GM12864 (cell line): Measurements from ENCODE around the gene TAS2R50.

Experiments
- DNase-seq: peaks from one replicate; pipeline ENCODE4 v3.0.0-alpha.2; 2011; ENCODE audit warnings: low read depth
- H3K4me3 ChIP-seq: 2 replicates; pipeline ENCODE4 v1.5.1; 2011; ENCODE audit warnings: mild to moderate bottlenecking, low read depth, low read length, control low read depth
- CTCF ChIP-seq: IDR thresholded peaks from 2 replicates; pipeline ENCODE4 v1.5.1; 2011; ENCODE audit warnings: low read depth, mild to moderate bottlenecking, moderate library complexity, low read length, control low read depth, inconsistent platforms; ENCODE audit errors: missing control alignments

The TAS2R50 gene

GRCh38 chr12:10957741-10958140, 29.0 kb downstream of the TAS2R50 start:
- no peak overlapping the region for H3K4me3 ChIP-seq
- no peak for DNase-seq
- no peak for TF ChIP-seq CTCF

- TF ChIP-seq CTCF: no peak
- DNase-seq: no peak
- no peak overlapping the region for H3K4me3 ChIP-seq
These were observed 30.6 kb downstream of the TAS2R50 start for GRCh38 chr12:10956085-10956484.

- no peak for TF ChIP-seq CTCF
- no peak for DNase-seq
- no peak overlapping the region for H3K4me3 ChIP-seq
These were observed 34.1 kb downstream of the TAS2R50 start for GRCh38 chr12:10952645-10953044.

GRCh38 chr12:10943167-10943566, 43.5 kb downstream of the TAS2R50 start:
- no peak overlapping the region for H3K4me3 ChIP-seq
- TF ChIP-seq CTCF: no peak
- DNase-seq: no peak

- H3K4me3 ChIP-seq: no peak overlapping the region
- no peak for TF ChIP-seq CTCF
- DNase-seq: no peak
These were observed 44.6 kb downstream of the TAS2R50 start for GRCh38 chr12:10941916-10942607.

- no peak for DNase-seq
- no peak overlapping the region for H3K4me3 ChIP-seq
- TF ChIP-seq CTCF: no peak
These were observed 45.3 kb downstream of the TAS2R50 start for GRCh38 chr12:10941369-10941768.

GRCh38 chr12:10940389-10940788, 46.3 kb downstream of the TAS2R50 start:
- DNase-seq: no peak
- no peak overlapping the region for H3K4me3 ChIP-seq
- no peak for TF ChIP-seq CTCF
